ENCODE data around the gene NAA15. TPM values are rescaled to one million over a fixed set of nuclear protein-coding genes. Genes with fewer than 3 reads are reported as not detected.

Gene NAA15
- total and polyA plus RNA-seq, 2 donors (not counting 3 experiments of a cell fraction or from before 2014, with no cell fraction given) = 4.5 to 67.9 TPM

DNA sequence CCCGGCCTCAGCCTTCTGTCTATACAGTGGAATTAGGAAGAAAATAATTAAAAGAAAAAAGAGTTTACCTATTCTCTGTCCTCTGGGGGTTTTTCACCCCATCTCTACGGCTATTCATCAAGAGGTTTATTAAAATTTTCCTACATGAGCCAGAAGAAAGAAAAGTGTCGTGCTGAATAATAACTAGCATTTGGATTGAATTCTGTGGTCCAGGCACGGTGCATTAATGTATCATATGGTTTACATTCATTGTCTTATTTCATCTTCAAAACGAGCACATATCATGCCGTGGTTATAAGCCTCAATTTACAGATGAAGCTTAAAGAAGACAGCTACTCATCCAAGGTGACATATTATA is 5.4 kb upstream of the NAA15 start:
- ChIA-PET CTCF (interaction anchor here (0.6 to 3.9 kb wide), 60 partner anchors 8 to 316 kb away, joined by 3 to 88 read pairs (median 4); partner anchors contain the start of genes ELF2 and MGARP), POLR2A (interaction anchor here (1.3 kb wide), 1 partner anchor 118 kb away, joined by 4 read pairs; no protein-coding TSS in a partner anchor)
- Histone ChIP-seq H2AFZ (ENCODE audit: low read depth, low read length) (peak overlapping the region; percentile 71), H3K27ac (ENCODE audit: insufficient read depth, low read depth, low read length) (no peak overlapping the region), H3K36me3 (ENCODE audit: control insufficient read depth in 2 of 2, extremely low read depth in 1 of 2, insufficient read depth in 2 of 2, low read length in 2 of 2) (peaks cover 0 to 3% of the 10 kb centered on the region in 2 experiments), H3K9me1 (replicated peaks; ENCODE audit: control insufficient read depth, extremely low read depth, insufficient read depth, low read length) (no peaks in the 10 kb centered on the region), H3K4me3 (replicated peaks in 1 of 3; ENCODE audit: insufficient read depth in 1 of 3, low read depth in 1 of 3, low read length in 3 of 3) (peak overlapping the region in 1 of 3 experiments; percentile 6), H3K9ac (replicated peaks; ENCODE audit: extremely low read depth, insufficient read depth, low read length) (no peak overlapping the region), H3K9me3 (replicated peaks; ENCODE audit: control insufficient read depth, insufficient read depth, low read length) (no peaks in the 10 kb centered on the region), H3K4me2 (ENCODE audit: insufficient read depth, low read length) (peak overlapping the region; percentile 26), H4K20me1 (replicated peaks; ENCODE audit: control insufficient read depth, extremely low read depth, insufficient read depth, low read length) (no peaks in the 10 kb centered on the region), H3K27me3 (ENCODE audit: control insufficient read depth in 2 of 2, insufficient read depth in 2 of 2, low read length in 2 of 2) (no peaks in the 10 kb centered on the region), H3K4me1 (ENCODE audit: control insufficient read depth, extremely low read depth, insufficient read depth, low read length) (peaks cover 21% of the 10 kb centered on the region), H3K79me2 (ENCODE audit: control insufficient read depth, insufficient read depth, low read length) (peaks cover 7% of the 10 kb centered on the region)
- intact Hi-C loops (cut with micrococcal nuclease) (loop anchor here (1.0 kb wide), 5 partner anchors 16 to 266 kb away; partner anchors contain the start of gene MGARP), dilution Hi-C loops (cut with MboI; ENCODE audit: extremely low pct_ligation_motif_present, low sequenced_read_pairs) (no loop called here)
- BruUV-seq (replicated peaks) = no TSS peak
- DNase-seq (ENCODE audit: low read depth, low spot score) (no peak), FAIRE-seq (no peak)
- TF ChIP-seq EZH2 (IDR thresholded peaks at IDR 0.05; ENCODE audit: borderline replicate concordance, low read depth, low read length, severe bottlenecking) = no peak
- TF ChIP-seq MYC (IDR thresholded peaks at IDR 0.05; ENCODE audit: low read depth, low read length) = no peak
- TF ChIP-seq GATA2 (IDR thresholded peaks at IDR 0.05; ENCODE audit: insufficient read depth, insufficient read length, low read depth, low read length) = no peak
- no peak for TF ChIP-seq FOS (IDR thresholded peaks at IDR 0.05; ENCODE audit: borderline replicate concordance, insufficient read depth, low read length)
- TF ChIP-seq POLR2A (IDR thresholded peaks at IDR 0.05; ENCODE audit: low read depth, low read length) = no peak

DNA sequence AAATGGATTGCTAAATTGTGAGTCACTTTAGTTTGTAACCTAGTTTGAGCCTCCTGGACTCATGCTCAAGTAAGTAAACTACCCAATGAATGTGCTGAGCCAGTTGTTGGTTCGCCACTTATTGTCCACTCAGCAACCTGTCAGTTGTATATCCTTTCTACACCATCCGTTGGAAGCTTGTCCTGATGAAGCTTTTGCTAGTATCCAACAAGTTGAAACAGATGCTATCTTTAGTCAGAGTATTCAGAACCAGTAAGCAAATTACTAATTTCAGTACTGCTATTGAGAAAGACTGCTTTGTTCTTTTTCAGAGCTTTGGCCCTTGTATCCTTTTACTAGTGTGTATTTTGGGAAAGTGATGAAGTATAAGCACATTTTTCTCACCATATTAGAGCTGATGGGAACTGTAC is 4.3 kb upstream of the NAA15 start:
- Histone ChIP-seq H3K9ac (replicated peaks; ENCODE audit: extremely low read depth, insufficient read depth, low read length) (no peak overlapping the region), H3K9me1 (replicated peaks; ENCODE audit: control insufficient read depth, extremely low read depth, insufficient read depth, low read length) (no peaks in the 10 kb centered on the region), H3K4me2 (ENCODE audit: insufficient read depth, low read length) (no peak overlapping the region), H4K20me1 (replicated peaks; ENCODE audit: control insufficient read depth, extremely low read depth, insufficient read depth, low read length) (no peaks in the 10 kb centered on the region), H3K9me3 (replicated peaks; ENCODE audit: control insufficient read depth, insufficient read depth, low read length) (no peaks in the 10 kb centered on the region), H2AFZ (ENCODE audit: low read depth, low read length) (no peak overlapping the region), H3K4me3 (replicated peaks in 1 of 3; ENCODE audit: insufficient read depth in 1 of 3, low read depth in 1 of 3, low read length in 3 of 3) (no peak overlapping the region), H3K4me1 (ENCODE audit: control insufficient read depth, extremely low read depth, insufficient read depth, low read length) (peaks cover 21% of the 10 kb centered on the region), H3K27me3 (ENCODE audit: control insufficient read depth in 2 of 2, insufficient read depth in 2 of 2, low read length in 2 of 2) (no peaks in the 10 kb centered on the region), H3K36me3 (ENCODE audit: control insufficient read depth in 2 of 2, extremely low read depth in 1 of 2, insufficient read depth in 2 of 2, low read length in 2 of 2) (peaks cover 0 to 3% of the 10 kb centered on the region in 2 experiments), H3K27ac (ENCODE audit: insufficient read depth, low read depth, low read length) (no peak overlapping the region), H3K79me2 (ENCODE audit: control insufficient read depth, insufficient read depth, low read length) (peaks cover 14% of the 10 kb centered on the region)
- DNase-seq (ENCODE audit: low read depth, low spot score) (no peak), FAIRE-seq (no peak)
- ChIA-PET POLR2A (interaction anchor here (0.6 to 1.3 kb wide), 2 partner anchors 109 to 119 kb away, joined by 4 to 5 read pairs; no protein-coding TSS in a partner anchor), CTCF (interaction anchor here (1.7 to 3.9 kb wide), 7 partner anchors 11 to 265 kb away, joined by 9 to 88 read pairs (median 27); partner anchors contain the start of genes ELF2 and MGARP)
- intact Hi-C loops (cut with micrococcal nuclease) = no loop called here
- TF ChIP-seq GATA2 (IDR thresholded peaks at IDR 0.05; ENCODE audit: insufficient read depth, insufficient read length, low read depth, low read length) (no peak), FOS (IDR thresholded peaks at IDR 0.05; ENCODE audit: borderline replicate concordance, insufficient read depth, low read length) (no peak), MYC (IDR thresholded peaks at IDR 0.05; ENCODE audit: low read depth, low read length) (no peak), POLR2A (IDR thresholded peaks at IDR 0.05; ENCODE audit: low read depth, low read length) (no peak), POLR2AphosphoS5 (IDR thresholded peaks at IDR 0.05; ENCODE audit: insufficient read depth, low read depth, low read length) (no peak), EZH2 (IDR thresholded peaks at IDR 0.05; ENCODE audit: borderline replicate concordance, low read depth, low read length, severe bottlenecking) (no peak), JUN (IDR thresholded peaks at IDR 0.05; ENCODE audit: borderline replicate concordance, insufficient read depth, insufficient read length, low read depth) (no peak)
- TF ChIP-seq, protein P1, sequence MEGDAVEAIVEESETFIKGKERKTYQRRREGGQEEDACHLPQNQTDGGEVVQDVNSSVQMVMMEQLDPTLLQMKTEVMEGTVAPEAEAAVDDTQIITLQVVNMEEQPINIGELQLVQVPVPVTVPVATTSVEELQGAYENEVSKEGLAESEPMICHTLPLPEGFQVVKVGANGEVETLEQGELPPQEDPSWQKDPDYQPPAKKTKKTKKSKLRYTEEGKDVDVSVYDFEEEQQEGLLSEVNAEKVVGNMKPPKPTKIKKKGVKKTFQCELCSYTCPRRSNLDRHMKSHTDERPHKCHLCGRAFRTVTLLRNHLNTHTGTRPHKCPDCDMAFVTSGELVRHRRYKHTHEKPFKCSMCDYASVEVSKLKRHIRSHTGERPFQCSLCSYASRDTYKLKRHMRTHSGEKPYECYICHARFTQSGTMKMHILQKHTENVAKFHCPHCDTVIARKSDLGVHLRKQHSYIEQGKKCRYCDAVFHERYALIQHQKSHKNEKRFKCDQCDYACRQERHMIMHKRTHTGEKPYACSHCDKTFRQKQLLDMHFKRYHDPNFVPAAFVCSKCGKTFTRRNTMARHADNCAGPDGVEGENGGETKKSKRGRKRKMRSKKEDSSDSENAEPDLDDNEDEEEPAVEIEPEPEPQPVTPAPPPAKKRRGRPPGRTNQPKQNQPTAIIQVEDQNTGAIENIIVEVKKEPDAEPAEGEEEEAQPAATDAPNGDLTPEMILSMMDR (IDR thresholded peaks at IDR 0.05; ENCODE audit: extremely low read depth in 1 of 2, insufficient read depth in 1 of 2, low read depth in 1 of 2, low read length in 2 of 2) = no peak
- TF ChIP-seq, protein P2, sequence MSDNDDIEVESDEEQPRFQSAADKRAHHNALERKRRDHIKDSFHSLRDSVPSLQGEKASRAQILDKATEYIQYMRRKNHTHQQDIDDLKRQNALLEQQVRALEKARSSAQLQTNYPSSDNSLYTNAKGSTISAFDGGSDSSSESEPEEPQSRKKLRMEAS (IDR thresholded peaks at IDR 0.05; ENCODE audit: insufficient read depth, insufficient read length) = no peak
- dilution Hi-C loops (cut with MboI; ENCODE audit: extremely low pct_ligation_motif_present, low sequenced_read_pairs) = no loop called here
- BruUV-seq (replicated peaks) = no TSS peak

Measured in endothelial cell of umbilical vein (primary cell).